Nephron (organoid): ENCODE measurements around the gene KLHL29.
"Not testable (repeated sequence)": the region's sequence is repeated elsewhere in the genome, so short reads cannot be mapped to it uniquely, and the experiment has no call there.

Experiments used
- H3K27ac Mint-ChIP-seq, 3 experiments: 2 replicates each; pipeline ENCODE4 v1.8.0; 2020; ENCODE audit warnings: mixed read lengths in 3 of 3, mild to moderate bottlenecking in 2 of 3, moderate library complexity in 1 of 3
- H3K27me3 Mint-ChIP-seq: 2 replicates; pipeline ENCODE4 v1.8.0; 2021; ENCODE audit warnings: low read depth, mild to moderate bottlenecking, moderate library complexity, mixed read lengths
- H3K36me3 Mint-ChIP-seq: 2 replicates; pipeline ENCODE4 v1.8.0; 2020; ENCODE audit warnings: low read depth, mixed read lengths
- H3K4me1 Mint-ChIP-seq: 2 replicates; pipeline ENCODE4 v1.8.0; 2020; ENCODE audit warnings: mixed read lengths
- H3K4me3 Mint-ChIP-seq, 3 experiments: 2 replicates each; pipeline ENCODE4 v1.8.0; 2020; ENCODE audit warnings: mild to moderate bottlenecking in 3 of 3, mixed read lengths in 3 of 3, moderate library complexity in 2 of 3
- H3K9me3 Mint-ChIP-seq: 2 replicates; pipeline ENCODE4 v1.8.0; 2020; ENCODE audit warnings: mixed read lengths
- CTCF ChIP-seq, 3 experiments: fragments of 200-600 bp; sonication (generic); IDR thresholded peaks; one replicate each; pipeline ENCODE4 v1.5.0; 2021; ENCODE audit warnings: antibody characterized with exemption in 3 of 3; ENCODE audit not compliant: unreplicated experiment in 3 of 3

Gene KLHL29

GRCh38 chr2:23734416-23734815 is 349.4 kb downstream of the KLHL29 start:
- peaks cover 61% of the 10 kb centered on the region for H3K36me3 Mint-ChIP-seq
- TF ChIP-seq CTCF (IDR thresholded peaks at IDR 0.05; ENCODE audit: unreplicated experiment in 3 of 3), result no peak
- no peaks in the 10 kb centered on the region for H3K4me1 Mint-ChIP-seq
- no peak overlapping the region for H3K4me3 Mint-ChIP-seq
- no peaks in the 10 kb centered on the region for H3K27me3 Mint-ChIP-seq
- peaks cover 27% of the 10 kb centered on the region for H3K9me3 Mint-ChIP-seq
- H3K27ac Mint-ChIP-seq, result no peak overlapping the region

- not testable (repeated sequence) for H3K4me3 Mint-ChIP-seq, H3K27ac Mint-ChIP-seq, H3K4me1 Mint-ChIP-seq, H3K27me3 Mint-ChIP-seq
- Mint-ChIP-seq H3K36me3 (peaks cover 66% of the 10 kb centered on the region), H3K9me3 (peaks cover 27% of the 10 kb centered on the region)
Measured at GRCh38 chr2:23736783-23737182, 351.8 kb downstream of the KLHL29 start.

GRCh38 chr2:23745068-23745725 is 360.2 kb downstream of the KLHL29 start:
- peaks cover 23% of the 10 kb centered on the region for H3K4me1 Mint-ChIP-seq
- H3K36me3 Mint-ChIP-seq, result peaks cover 21% of the 10 kb centered on the region
- no peaks in the 10 kb centered on the region for H3K27me3 Mint-ChIP-seq
- peak overlapping the region; percentile 47 to 81 (median 73) for H3K27ac Mint-ChIP-seq
- TF ChIP-seq CTCF (IDR thresholded peaks at IDR 0.05; ENCODE audit: unreplicated experiment in 3 of 3), result no peak
- peaks cover 7% of the 10 kb centered on the region for H3K9me3 Mint-ChIP-seq
- H3K4me3 Mint-ChIP-seq, result peak overlapping the region in 1 of 3 experiments; percentile 5

GRCh38 chr2:23745726-23746105 is 360.7 kb downstream of the KLHL29 start:
- no peak for TF ChIP-seq CTCF (IDR thresholded peaks at IDR 0.05; ENCODE audit: unreplicated experiment in 3 of 3)
- peaks cover 22% of the 10 kb centered on the region for H3K36me3 Mint-ChIP-seq
- H3K9me3 Mint-ChIP-seq, result peaks cover 5% of the 10 kb centered on the region
- H3K4me3 Mint-ChIP-seq, result no peak overlapping the region
- H3K27ac Mint-ChIP-seq, result peak overlapping the region; percentile 47 to 81 (median 73)
- H3K4me1 Mint-ChIP-seq, result peaks cover 23% of the 10 kb centered on the region
- no peaks in the 10 kb centered on the region for H3K27me3 Mint-ChIP-seq

GRCh38 chr2:23746141-23746863 is 361.3 kb downstream of the KLHL29 start:
- H3K36me3 Mint-ChIP-seq, result peaks cover 23% of the 10 kb centered on the region
- H3K4me1 Mint-ChIP-seq, result peaks cover 23% of the 10 kb centered on the region
- H3K27ac Mint-ChIP-seq, result peak overlapping the region; percentile 47 to 81 (median 73)
- H3K4me3 Mint-ChIP-seq, result no peak overlapping the region
- TF ChIP-seq CTCF (IDR thresholded peaks at IDR 0.05; ENCODE audit: unreplicated experiment in 3 of 3), result no peak
- peaks cover 4% of the 10 kb centered on the region for H3K9me3 Mint-ChIP-seq
- H3K27me3 Mint-ChIP-seq, result no peaks in the 10 kb centered on the region

GRCh38 chr2:23751747-23752265 is 366.8 kb downstream of the KLHL29 start:
- H3K4me3 Mint-ChIP-seq, result no peak overlapping the region
- H3K36me3 Mint-ChIP-seq, result peaks cover 50% of the 10 kb centered on the region
- no peak for TF ChIP-seq CTCF (IDR thresholded peaks at IDR 0.05; ENCODE audit: unreplicated experiment in 3 of 3)
- no peaks in the 10 kb centered on the region for H3K9me3 Mint-ChIP-seq
- H3K27me3 Mint-ChIP-seq, result no peaks in the 10 kb centered on the region
- peaks cover 10% of the 10 kb centered on the region for H3K4me1 Mint-ChIP-seq
- no peak overlapping the region for H3K27ac Mint-ChIP-seq
